Measurements from ENCODE around the gene KLHL5. TPM values are rescaled to one million over a fixed set of nuclear protein-coding genes. Genes with fewer than 3 reads are reported as not detected.
A peak's percentile ranks its signal among the peaks of the same experiment; 100 is the strongest.

KLHL5 gene
- total RNA-seq, 2 donors from 2014 or later: 21.0 to 29.6 TPM

- H3K9me3 ChIP-seq: no peaks in the 10 kb centered on the region
- TF ChIP-seq, protein P1, sequence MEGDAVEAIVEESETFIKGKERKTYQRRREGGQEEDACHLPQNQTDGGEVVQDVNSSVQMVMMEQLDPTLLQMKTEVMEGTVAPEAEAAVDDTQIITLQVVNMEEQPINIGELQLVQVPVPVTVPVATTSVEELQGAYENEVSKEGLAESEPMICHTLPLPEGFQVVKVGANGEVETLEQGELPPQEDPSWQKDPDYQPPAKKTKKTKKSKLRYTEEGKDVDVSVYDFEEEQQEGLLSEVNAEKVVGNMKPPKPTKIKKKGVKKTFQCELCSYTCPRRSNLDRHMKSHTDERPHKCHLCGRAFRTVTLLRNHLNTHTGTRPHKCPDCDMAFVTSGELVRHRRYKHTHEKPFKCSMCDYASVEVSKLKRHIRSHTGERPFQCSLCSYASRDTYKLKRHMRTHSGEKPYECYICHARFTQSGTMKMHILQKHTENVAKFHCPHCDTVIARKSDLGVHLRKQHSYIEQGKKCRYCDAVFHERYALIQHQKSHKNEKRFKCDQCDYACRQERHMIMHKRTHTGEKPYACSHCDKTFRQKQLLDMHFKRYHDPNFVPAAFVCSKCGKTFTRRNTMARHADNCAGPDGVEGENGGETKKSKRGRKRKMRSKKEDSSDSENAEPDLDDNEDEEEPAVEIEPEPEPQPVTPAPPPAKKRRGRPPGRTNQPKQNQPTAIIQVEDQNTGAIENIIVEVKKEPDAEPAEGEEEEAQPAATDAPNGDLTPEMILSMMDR (IDR thresholded peaks at IDR 0.05): no peak
- no peak overlapping the region for H3K4me3 ChIP-seq
- H3K36me3 ChIP-seq: no peaks in the 10 kb centered on the region
- DNase-seq (ENCODE audit: low spot score): no peak
- peaks cover under 1 to 2% of the 10 kb centered on the region in 2 donors for H3K4me1 ChIP-seq (ENCODE audit: control insufficient read depth in 1 of 2, low read depth in 2 of 2)
- no peak for ATAC-seq (ENCODE audit: insufficient number of reproducible peaks, low FRiP score, low read depth)
- no peak overlapping the region for H3K27ac ChIP-seq
- no peaks in the 10 kb centered on the region for H3K27me3 ChIP-seq (replicated peaks; ENCODE audit: insufficient read depth)
These were observed 24.1 kb upstream of the KLHL5 start for GRCh38 chr4:39037941-39038340.

DNA sequence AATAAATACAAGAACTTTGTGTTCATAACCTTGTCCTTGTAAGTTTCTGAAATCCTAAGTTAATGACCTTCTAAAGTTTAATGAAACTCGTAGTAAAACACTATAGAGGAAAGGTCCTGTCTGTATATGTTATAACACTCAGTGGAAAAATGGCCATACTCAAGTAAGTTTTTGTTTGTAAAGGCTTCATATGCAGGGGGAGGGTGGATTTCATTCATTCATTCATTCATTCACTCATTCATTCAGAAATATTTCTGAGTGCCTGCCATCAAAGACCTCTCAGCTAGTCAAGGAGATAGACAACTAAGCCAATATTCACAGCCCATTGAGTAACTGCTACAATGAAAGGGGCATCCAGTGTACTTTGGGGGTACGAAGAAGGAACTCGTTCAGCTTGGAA, 22.9 kb upstream of the KLHL5 start:
- peaks cover 11 to 13% of the 10 kb centered on the region in 2 donors for H3K4me1 ChIP-seq (ENCODE audit: control insufficient read depth in 1 of 2, low read depth in 2 of 2)
- no peak overlapping the region for H3K27ac ChIP-seq
- no peak overlapping the region for H3K4me3 ChIP-seq
- no peak for ATAC-seq (ENCODE audit: insufficient number of reproducible peaks, low FRiP score, low read depth)
- TF ChIP-seq, protein P1 (IDR thresholded peaks at IDR 0.05): no peak
- H3K27me3 ChIP-seq (replicated peaks; ENCODE audit: insufficient read depth): no peaks in the 10 kb centered on the region
- H3K36me3 ChIP-seq: no peaks in the 10 kb centered on the region
- DNase-seq (ENCODE audit: low spot score): no peak
- no peaks in the 10 kb centered on the region for H3K9me3 ChIP-seq

DNA sequence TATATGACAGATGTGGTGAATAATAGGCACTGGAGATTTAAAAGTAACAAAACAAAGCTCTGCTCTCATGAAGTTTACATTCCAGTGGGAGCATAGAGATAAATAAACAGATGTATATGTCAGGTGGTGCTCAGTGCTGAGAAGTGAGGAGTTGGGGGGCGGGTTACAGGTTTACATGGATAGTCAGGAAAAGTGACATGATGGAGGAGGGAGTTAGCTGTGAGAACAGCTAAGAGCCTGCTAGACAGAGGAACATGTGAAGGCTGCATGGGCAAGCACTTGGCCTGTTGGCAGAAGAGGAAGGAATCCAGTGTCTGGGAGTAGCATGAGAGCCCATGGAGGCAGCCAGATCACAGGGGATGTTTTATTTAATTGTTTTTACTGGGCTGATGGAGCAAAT, 19.7 kb upstream of the KLHL5 start:
- Histone ChIP-seq H3K4me1 (ENCODE audit: control insufficient read depth in 1 of 2, low read depth in 2 of 2) (peaks cover 15 to 18% of the 10 kb centered on the region in 2 donors), H3K27ac (no peak overlapping the region), H3K36me3 (no peaks in the 10 kb centered on the region), H3K9me3 (no peaks in the 10 kb centered on the region), H3K27me3 (replicated peaks; ENCODE audit: insufficient read depth) (no peaks in the 10 kb centered on the region), H3K4me3 (no peak overlapping the region)
- TF ChIP-seq, protein P1 (IDR thresholded peaks at IDR 0.05): no peak
- DNase-seq (ENCODE audit: low spot score) (no peak), ATAC-seq (ENCODE audit: insufficient number of reproducible peaks, low FRiP score, low read depth) (no peak)

DNA sequence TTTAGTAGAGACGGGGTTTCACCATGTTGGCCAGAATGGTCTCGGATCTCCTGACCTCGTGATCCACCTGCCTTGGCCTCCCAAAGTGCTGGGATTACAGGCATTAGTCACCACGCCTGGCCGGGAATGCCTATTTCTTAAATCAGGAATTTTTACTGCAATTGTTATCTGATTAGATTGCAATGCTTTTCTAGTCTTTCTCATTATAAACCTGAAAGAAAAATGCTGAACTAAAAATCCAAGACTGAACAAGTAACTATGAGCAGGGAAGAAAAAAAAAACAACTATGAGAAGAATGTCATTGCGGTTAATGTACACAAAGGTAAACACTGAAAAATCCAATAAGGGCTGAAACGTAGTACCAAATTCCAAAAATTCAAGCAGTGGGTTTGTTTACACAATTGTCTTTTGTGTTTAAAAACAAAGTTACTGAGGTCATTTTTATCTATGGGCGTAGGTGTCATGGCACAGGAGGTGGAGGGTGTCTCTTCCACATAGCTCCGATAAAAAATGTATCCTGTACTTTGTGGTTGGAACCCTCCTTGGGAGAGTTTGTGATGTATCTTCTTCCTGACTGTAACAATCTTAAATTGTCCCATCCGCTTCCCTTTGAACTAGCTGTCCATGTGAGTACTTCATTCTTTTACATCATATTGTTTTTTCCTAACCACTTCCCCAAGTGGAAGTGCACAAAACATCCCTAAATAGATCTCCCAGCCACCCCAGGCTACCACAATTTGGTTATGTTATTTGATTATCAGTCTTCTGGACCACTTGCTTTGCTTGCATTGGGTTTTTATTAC, 18.8 kb upstream of the KLHL5 start:
- no peaks in the 10 kb centered on the region for H3K36me3 ChIP-seq
- H3K9me3 ChIP-seq: no peaks in the 10 kb centered on the region
- no peak for DNase-seq (ENCODE audit: low spot score)
- H3K27me3 ChIP-seq (replicated peaks; ENCODE audit: insufficient read depth): no peaks in the 10 kb centered on the region
- peak overlapping the region; percentile 81 to 83 for H3K27ac ChIP-seq
- H3K4me1 ChIP-seq (ENCODE audit: control insufficient read depth in 1 of 2, low read depth in 2 of 2): peaks cover 15 to 26% of the 10 kb centered on the region in 2 donors
- TF ChIP-seq, protein P1 (IDR thresholded peaks at IDR 0.05): no peak
- ATAC-seq (ENCODE audit: insufficient number of reproducible peaks, low FRiP score, low read depth): no peak
- H3K4me3 ChIP-seq: peak overlapping the region; percentile 89

DNA sequence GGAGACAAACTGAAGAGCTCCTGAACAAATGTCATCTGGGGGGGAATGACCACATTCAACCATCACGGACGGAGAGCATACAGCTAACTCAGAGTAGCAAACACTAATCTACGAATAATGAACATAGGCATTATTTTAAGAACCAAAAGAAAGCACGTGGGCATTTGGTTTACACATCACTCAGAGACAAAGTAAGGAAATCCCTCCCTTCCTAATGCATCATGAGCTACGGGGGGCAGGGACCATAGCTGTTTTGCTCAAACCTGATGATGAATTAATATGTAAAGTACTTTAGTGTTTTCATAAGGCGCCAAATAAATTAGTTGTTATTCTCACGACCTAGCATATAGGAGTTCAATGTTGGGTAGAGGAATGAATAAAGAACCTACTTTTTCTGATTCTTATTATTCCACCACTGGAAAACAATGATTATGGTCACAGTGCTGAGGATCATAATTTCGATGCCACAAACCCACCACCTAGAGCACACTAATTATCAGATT, 18.1 kb upstream of the KLHL5 start:
- H3K27ac ChIP-seq: peak overlapping the region; percentile 81 to 83
- TF ChIP-seq, protein P1 (IDR thresholded peaks at IDR 0.05): no peak
- DNase-seq (ENCODE audit: low spot score) (no peak), ATAC-seq (ENCODE audit: insufficient number of reproducible peaks, low FRiP score, low read depth) (no peak)
- H3K36me3 ChIP-seq: no peaks in the 10 kb centered on the region
- H3K4me3 ChIP-seq: peak overlapping the region; percentile 89
- no peaks in the 10 kb centered on the region for H3K27me3 ChIP-seq (replicated peaks; ENCODE audit: insufficient read depth)
- peaks cover 15 to 26% of the 10 kb centered on the region in 2 donors for H3K4me1 ChIP-seq (ENCODE audit: control insufficient read depth in 1 of 2, low read depth in 2 of 2)
- no peaks in the 10 kb centered on the region for H3K9me3 ChIP-seq
